K562 (cell line): ENCODE results near the gene SH3TC1. TPM values are rescaled to one million over a fixed set of nuclear protein-coding genes. Genes with fewer than 3 reads are reported as not detected.

Source experiments
- ATAC-seq: fragments of 200-7000 bp; cut with Tn5 transposase; 3 replicates; pipeline ENCODE4 v1.9.1; 2020; ENCODE audit warnings: moderate library complexity
- BruUV-seq: library from RNA; stranded (reverse); fragments of 400-500 nt; replicated peaks from 2 replicates; lab custom pipeline; 2021; lab: Mats Ljungman, UMichigan
- CTCF ChIA-PET: fragments of 300-600 bp; formaldehyde crosslinking; extraction: SDS; loops from one replicate; lab custom pipeline; 2021; ENCODE audit warnings: low intra/inter-chr PET ratio; lab: Yijun Ruan, JAX
- POLR2A ChIA-PET: fragments of 300-600, 350-650 bp; sonication (Branson Sonifier 250); formaldehyde crosslinking; extraction: SDS; loops from one replicate; lab custom pipeline; 2021; ENCODE audit warnings: antibody characterized with exemption, inconsistent platforms; lab: Yijun Ruan, JAX
- DNase-seq, 4 experiments: peaks; one replicate each; pipeline versions ENCODE4 v3.0.0 to v3.0.0-alpha.2; 2011 to 2018; ENCODE audit warnings: low spot score in 3 of 4, mixed read lengths in 3 of 4; ENCODE audit errors: extremely low read depth in 1 of 4
- FAIRE-seq: peaks from 2 replicates; lab custom pipeline; 2011; peaks lifted over from hg19 to GRCh38; lab: Jason Lieb, UNC
- H2AFZ ChIP-seq: 2 replicates; pipeline ENCODE4 v1.6.0; 2011; ENCODE audit warnings: low read depth, low read length, control low read depth, inconsistent platforms
- H3K27ac ChIP-seq: fragments of 200-600 bp; 3 replicates; pipeline ENCODE4 v1.8.0; 2011; ENCODE audit warnings: low read depth, mild to moderate bottlenecking, control low read depth, inconsistent platforms, low read length, moderate library complexity, mixed read lengths; ENCODE audit errors: extremely low read depth
- H3K27me3 ChIP-seq, 2 experiments: fragments of 300-600 bp in 1 of 2; 2 replicates in 1 of 2; 3 replicates in 1 of 2; pipeline versions ENCODE4 v1.6.0 to v1.8.0; 2011; ENCODE audit warnings: inconsistent platforms in 2 of 2, low read length in 2 of 2, mild to moderate bottlenecking in 1 of 2, mixed read lengths in 1 of 2, moderate library complexity in 1 of 2; ENCODE audit not compliant: control insufficient read depth in 2 of 2, insufficient read depth in 2 of 2
- H3K36me3 ChIP-seq: fragments of 300-600 bp; 3 replicates; pipeline ENCODE4 v1.8.0; 2011; ENCODE audit warnings: mild to moderate bottlenecking, low read length, inconsistent platforms; ENCODE audit not compliant: control insufficient read depth, insufficient read depth
- H3K4me1 ChIP-seq, 2 experiments: fragments of 200-600 bp in 1 of 2; replicated peaks in 1 of 2; 2 replicates in 1 of 2; 3 replicates in 1 of 2; pipeline versions ENCODE4 v1.5.1 to v1.8.0; 2011; ENCODE audit warnings: inconsistent platforms in 2 of 2, low read length in 2 of 2, mild to moderate bottlenecking in 1 of 2, mixed read lengths in 1 of 2, moderate library complexity in 1 of 2; ENCODE audit not compliant: control insufficient read depth in 2 of 2, insufficient read depth in 2 of 2
- H3K4me2 ChIP-seq: 2 replicates; pipeline ENCODE4 v1.6.1; 2011; ENCODE audit warnings: low read length, control low read depth, inconsistent platforms, mixed read lengths; ENCODE audit not compliant: insufficient read depth
- H3K4me3 ChIP-seq: fragments of 200-600 bp; sonication (generic), shearing (Covaris generic); 2 replicates; pipeline ENCODE4 v1.5.1; 2016; ENCODE audit warnings: control low read depth, inconsistent platforms
- H3K79me2 ChIP-seq: fragments of 200-600 bp; 3 replicates; pipeline ENCODE4 v1.8.0; 2011; ENCODE audit warnings: low read length, inconsistent platforms; ENCODE audit not compliant: control insufficient read depth, insufficient read depth
- H3K9ac ChIP-seq, 2 experiments: 2 replicates each; pipeline versions ENCODE4 v1.6.0 to v1.6.1; 2011; ENCODE audit warnings: low read depth in 2 of 2, low read length in 2 of 2, control low read depth in 1 of 2, inconsistent platforms in 1 of 2, mild to moderate bottlenecking in 1 of 2, mixed read lengths in 1 of 2; ENCODE audit not compliant: insufficient read depth in 1 of 2
- H3K9me1 ChIP-seq: one replicate; pipeline ENCODE4 v1.6.0; 2011; ENCODE audit warnings: inconsistent platforms, mild to moderate bottlenecking, low read length, moderate library complexity; ENCODE audit not compliant: control insufficient read depth, insufficient read depth
- H3K9me3 ChIP-seq: replicated peaks from 2 replicates; pipeline ENCODE4 v1.5.1; 2011; ENCODE audit warnings: low read depth, low read length, inconsistent platforms; ENCODE audit not compliant: control insufficient read depth, insufficient read depth
- H4K20me1 ChIP-seq: replicated peaks from 2 replicates; pipeline ENCODE4 v1.6.1; 2011; ENCODE audit warnings: low read length, inconsistent platforms, mixed read lengths; ENCODE audit not compliant: control insufficient read depth, insufficient read depth
- CHD2 ChIP-seq: IDR thresholded peaks from 2 replicates; pipeline ENCODE4 v1.6.1; 2011; ENCODE audit warnings: low read depth, low read length
- HMGN3 ChIP-seq: IDR thresholded peaks from 2 replicates; pipeline ENCODE4 v1.6.1; 2011; ENCODE audit warnings: borderline replicate concordance, low read depth, mild to moderate bottlenecking, mixed read lengths, low read length; ENCODE audit not compliant: insufficient read length; ENCODE audit errors: extremely low read depth
- KDM5B ChIP-seq: fragments of 200-600 bp; sonication (generic); IDR thresholded peaks from 2 replicates; pipeline ENCODE4 v1.6.1; 2012; ENCODE audit warnings: low read depth, mild to moderate bottlenecking, moderate library complexity, low read length, control low read depth, inconsistent platforms; ENCODE audit not compliant: insufficient replicate concordance
- MAFG ChIP-seq: fragments of 450-650 bp; conservative IDR thresholded peaks from 2 replicates; pipeline ENCODE4 v1.6.1; 2016; ENCODE audit warnings: missing genetic modification characterization, missing compliant biosample characterization
- MCM3 ChIP-seq: fragments of 450-650 bp; IDR thresholded peaks from 2 replicates; pipeline ENCODE4 v1.6.1; 2016
- NELFE ChIP-seq: IDR thresholded peaks from 2 replicates; pipeline ENCODE4 v1.6.1; 2011; ENCODE audit warnings: mild to moderate bottlenecking; ENCODE audit not compliant: insufficient read depth, insufficient read length
- SRSF9 ChIP-seq: fragments of 200-400 bp; formaldehyde crosslinking; IDR thresholded peaks from 2 replicates; pipeline ENCODE4 v1.6.1; 2017; ENCODE audit warnings: low read depth, low read length, borderline replicate concordance
- ZBTB34 ChIP-seq: fragments of 250-450 bp; sonication (Bioruptor Pico); IDR thresholded peaks from 2 replicates; pipeline ENCODE4 v1.8.0; 2021; ENCODE audit warnings: mild to moderate bottlenecking, moderate library complexity
- ZKSCAN8 ChIP-seq: fragments of 200-800 bp; sonication (Bioruptor generic); IDR thresholded peaks from 2 replicates; pipeline ENCODE4 v1.6.1; 2016; ENCODE audit warnings: missing genetic modification characterization, missing compliant biosample characterization
- ZNF121 ChIP-seq: sonication (generic); formaldehyde crosslinking; conservative IDR thresholded peaks from 2 replicates; pipeline ENCODE4 v1.8.0; 2022; ENCODE audit warnings: missing genetic modification reagents
- WGBS: fragments of 100-300 bp; shearing (Covaris generic); methylation state at CpG from one replicate; pipeline ENCODE4 v1.1.6; 2016; ENCODE audit warnings: low coverage, mixed read lengths; ENCODE audit not compliant: insufficient coverage; ENCODE audit errors: missing lambda C conversion rate; 5-methylcytosine and 5-hydroxymethylcytosine counted together
- in situ Hi-C: fragments of 300-500 bp; cut with MboI; formaldehyde crosslinking; loops from 4 replicates; pipeline ENCODE4 v1.15.0; 2018; ENCODE audit warnings: inconsistent platforms, mixed read lengths
- intact Hi-C: fragments of 100-400 bp; cut with micrococcal nuclease; formaldehyde crosslinking; loops from 2 replicates; pipeline ENCODE4 v1.14.2; 2022
- polyA plus RNA-seq, 8 experiments: library from polyadenylated mRNA; depleted of rRNA in 4 of 8; stranded (reverse) in 5 of 8; unstranded in 3 of 8; fragments of >200 nt; fragmentation: Nextera tagmentation in 2 of 8; fragmentation: Illumina TruSeq in 1 of 8; extraction: Ambion mirVana in 2 of 8; extraction: Trizol in 1 of 8; gene quantifications; 2 replicates each; pipeline versions ENCODE4 v1.2.1 to v1.2.3, GENCODE V29; 2011 to 2014; ENCODE audit warnings: inconsistent platforms in 1 of 8, missing spikeins in 1 of 8
- total RNA-seq, 7 experiments: library from RNA; depleted of rRNA in 6 of 7; stranded (reverse); fragments of >200 nt in 6 of 7; fragmentation: Illumina TruSeq in 2 of 7; extraction: Trizol in 2 of 7; gene quantifications; 2 replicates each; pipeline versions ENCODE4 v1.2.1 to v1.2.3, GENCODE V29; 2011 to 2021; ENCODE audit warnings: low replicate concordance in 1 of 7
- TF ChIP-seq, protein P1 (sequence below): fragments of 250-450 bp; sonication (Bioruptor Pico); IDR thresholded peaks from 2 replicates; pipeline ENCODE4 v1.4.0; 2020
- TF ChIP-seq, protein P2 (sequence below): IDR thresholded peaks from 2 replicates; pipeline ENCODE4 v1.6.1; 2016; ENCODE audit warnings: missing genetic modification characterization, missing compliant biosample characterization

Gene SH3TC1
- total and polyA plus RNA-seq, 9 of the 15 experiments (the other 6 are each of a cell fraction or from before 2014, with no cell fraction given): 0.04 to 2.1 (median 0.48) TPM; not detected in 1

GRCh38 chr4:8234715-8235114 lies 35.6 kb downstream of the SH3TC1 start:
- no peak overlapping the region for H2AFZ ChIP-seq
- H3K27me3 ChIP-seq: peaks cover 0 to 4% of the 10 kb centered on the region in 2 experiments; a peak in 1 of 5 replicates
- no peaks in the 10 kb centered on the region for H3K36me3 ChIP-seq
- in situ Hi-C loops (no loop called here), intact Hi-C loops (loop anchor here (5.0 kb wide), 1 partner anchor 57 kb away; no protein-coding TSS in a partner anchor)
- no peak overlapping the region for H3K27ac ChIP-seq
- no TSS peak for BruUV-seq
- H4K20me1 ChIP-seq: peaks cover 4% of the 10 kb centered on the region; the same call in 1 of the 2 replicates
- H3K4me2 ChIP-seq: no peak overlapping the region
- CTCF ChIA-PET: no interaction called here
- DNase-seq (no peak), FAIRE-seq (no peak), ATAC-seq (no peak)
- no peak overlapping the region for H3K9ac ChIP-seq
- no peaks in the 10 kb centered on the region for H3K79me2 ChIP-seq
- POLR2A ChIA-PET: no interaction called here
- TF ChIP-seq ZKSCAN8 (CRISPR knock-in tag): peak; percentile 68
- no peak for TF ChIP-seq MCM3
- H3K9me1 ChIP-seq: no peaks in the 10 kb centered on the region
- H3K9me3 ChIP-seq: no peaks in the 10 kb centered on the region
- WGBS: 18% methylated on average over 1 of the region's 1 CpG
- H3K4me3 ChIP-seq: no peak overlapping the region
- peaks cover 0 to 9% of the 10 kb centered on the region in 2 experiments; a peak in 2 of 5 replicates for H3K4me1 ChIP-seq

DNA sequence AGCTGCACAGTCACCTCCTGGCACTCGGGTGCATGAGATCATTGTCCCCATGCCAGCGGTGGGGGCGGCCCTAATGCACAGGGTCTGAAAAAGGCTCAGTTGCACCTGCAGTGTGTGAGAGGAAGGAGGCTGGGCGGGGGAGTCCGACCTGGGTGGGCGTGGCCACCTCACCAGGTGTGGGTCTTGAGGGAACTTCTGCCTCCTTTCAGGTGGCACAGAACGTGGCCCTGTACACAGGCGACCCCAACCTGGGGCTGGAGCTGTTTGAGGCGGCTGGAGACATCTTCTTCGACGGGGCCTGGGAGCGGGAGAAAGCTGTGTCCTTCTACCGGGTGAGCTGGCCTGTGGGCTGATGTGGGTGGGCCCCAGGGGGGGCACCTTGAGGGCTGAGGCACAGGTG lies 36.1 kb downstream of the SH3TC1 start:
- Histone ChIP-seq H3K9me1 (no peaks in the 10 kb centered on the region), H3K4me2 (no peak overlapping the region), H3K9ac (no peak overlapping the region), H3K79me2 (no peaks in the 10 kb centered on the region), H4K20me1 (peaks cover 4% of the 10 kb centered on the region; the same call in 1 of the 2 replicates), H3K4me1 (peaks cover 0 to 10% of the 10 kb centered on the region in 2 experiments; a peak in 2 of 5 replicates), H3K9me3 (no peaks in the 10 kb centered on the region), H3K36me3 (no peaks in the 10 kb centered on the region), H3K27ac (no peak overlapping the region), H3K27me3 (peaks cover 0 to 4% of the 10 kb centered on the region in 2 experiments; a peak in 1 of 5 replicates), H2AFZ (no peak overlapping the region), H3K4me3 (no peak overlapping the region)
- BruUV-seq: no TSS peak
- ChIA-PET CTCF (no interaction called here), POLR2A (interaction anchor here (1.1 to 2.2 kb wide), 2 partner anchors 14 to 175 kb away, joined by 4 to 5 read pairs; no protein-coding TSS in a partner anchor)
- intact Hi-C loops: loop anchor here (5.0 kb wide), 1 partner anchor 58 kb away; no protein-coding TSS in a partner anchor
- 5% methylated on average over 10 of the region's 13 CpGs for WGBS
- FAIRE-seq: no peak
- DNase-seq: no peak
- ATAC-seq: no peak
- in situ Hi-C loops: no loop called here
- TF ChIP-seq NELFE: no peak
- no peak for TF ChIP-seq HMGN3
- no peak for TF ChIP-seq ZNF121 (CRISPR knock-in tag)
- TF ChIP-seq, protein P1, sequence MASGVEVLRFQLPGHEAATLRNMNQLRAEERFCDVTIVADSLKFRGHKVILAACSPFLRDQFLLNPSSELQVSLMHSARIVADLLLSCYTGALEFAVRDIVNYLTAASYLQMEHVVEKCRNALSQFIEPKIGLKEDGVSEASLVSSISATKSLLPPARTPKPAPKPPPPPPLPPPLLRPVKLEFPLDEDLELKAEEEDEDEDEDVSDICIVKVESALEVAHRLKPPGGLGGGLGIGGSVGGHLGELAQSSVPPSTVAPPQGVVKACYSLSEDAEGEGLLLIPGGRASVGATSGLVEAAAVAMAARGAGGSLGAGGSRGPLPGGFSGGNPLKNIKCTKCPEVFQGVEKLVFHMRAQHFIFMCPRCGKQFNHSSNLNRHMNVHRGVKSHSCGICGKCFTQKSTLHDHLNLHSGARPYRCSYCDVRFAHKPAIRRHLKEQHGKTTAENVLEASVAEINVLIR (CRISPR knock-in tag): no peak
- no peak for TF ChIP-seq KDM5B
- TF ChIP-seq MAFG (tag): no peak
- TF ChIP-seq SRSF9: no peak
- no peak for TF ChIP-seq ZBTB34 (CRISPR knock-in tag)
- TF ChIP-seq CHD2: no peak
- TF ChIP-seq, protein P2, sequence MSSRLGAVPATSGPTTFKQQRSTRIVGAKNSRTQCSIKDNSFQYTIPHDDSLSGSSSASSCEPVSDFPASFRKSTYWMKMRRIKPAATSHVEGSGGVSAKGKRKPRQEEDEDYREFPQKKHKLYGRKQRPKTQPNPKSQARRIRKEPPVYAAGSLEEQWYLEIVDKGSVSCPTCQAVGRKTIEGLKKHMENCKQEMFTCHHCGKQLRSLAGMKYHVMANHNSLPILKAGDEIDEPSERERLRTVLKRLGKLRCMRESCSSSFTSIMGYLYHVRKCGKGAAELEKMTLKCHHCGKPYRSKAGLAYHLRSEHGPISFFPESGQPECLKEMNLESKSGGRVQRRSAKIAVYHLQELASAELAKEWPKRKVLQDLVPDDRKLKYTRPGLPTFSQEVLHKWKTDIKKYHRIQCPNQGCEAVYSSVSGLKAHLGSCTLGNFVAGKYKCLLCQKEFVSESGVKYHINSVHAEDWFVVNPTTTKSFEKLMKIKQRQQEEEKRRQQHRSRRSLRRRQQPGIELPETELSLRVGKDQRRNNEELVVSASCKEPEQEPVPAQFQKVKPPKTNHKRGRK: no peak
